NCI-H1436 (cell line): ENCODE measurements around the gene TMEM100.
"Not testable (repeated sequence)": the region's sequence is repeated elsewhere in the genome, so short reads cannot be mapped to it uniquely, and the experiment has no call there.

Source experiments
- DNase-seq: peaks from one replicate; lab custom pipeline; 2025; lab: John Stamatoyannopoulos, UW

The TMEM100 gene

DNA sequence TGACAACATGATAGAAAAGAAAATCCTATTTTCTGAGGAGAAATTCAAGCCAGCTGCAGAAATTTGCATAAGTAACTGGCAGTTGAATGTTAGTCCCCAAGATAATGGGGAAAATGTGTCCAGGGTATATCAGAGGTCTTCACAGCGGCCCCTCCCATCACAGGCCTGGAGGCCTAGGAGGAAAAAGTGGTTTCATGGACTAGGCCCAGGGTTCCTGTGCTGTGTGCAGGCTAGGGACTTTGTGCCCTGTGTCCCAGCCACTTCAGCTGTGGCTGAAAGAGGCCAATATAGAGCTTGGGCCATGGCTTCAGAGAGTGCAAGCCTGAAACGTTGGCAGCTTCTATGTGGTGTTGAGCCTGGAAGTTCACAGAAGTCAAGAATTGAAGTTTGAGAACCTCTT, 35.6 kb downstream of the TMEM100 start:
- no peak for DNase-seq

DNA sequence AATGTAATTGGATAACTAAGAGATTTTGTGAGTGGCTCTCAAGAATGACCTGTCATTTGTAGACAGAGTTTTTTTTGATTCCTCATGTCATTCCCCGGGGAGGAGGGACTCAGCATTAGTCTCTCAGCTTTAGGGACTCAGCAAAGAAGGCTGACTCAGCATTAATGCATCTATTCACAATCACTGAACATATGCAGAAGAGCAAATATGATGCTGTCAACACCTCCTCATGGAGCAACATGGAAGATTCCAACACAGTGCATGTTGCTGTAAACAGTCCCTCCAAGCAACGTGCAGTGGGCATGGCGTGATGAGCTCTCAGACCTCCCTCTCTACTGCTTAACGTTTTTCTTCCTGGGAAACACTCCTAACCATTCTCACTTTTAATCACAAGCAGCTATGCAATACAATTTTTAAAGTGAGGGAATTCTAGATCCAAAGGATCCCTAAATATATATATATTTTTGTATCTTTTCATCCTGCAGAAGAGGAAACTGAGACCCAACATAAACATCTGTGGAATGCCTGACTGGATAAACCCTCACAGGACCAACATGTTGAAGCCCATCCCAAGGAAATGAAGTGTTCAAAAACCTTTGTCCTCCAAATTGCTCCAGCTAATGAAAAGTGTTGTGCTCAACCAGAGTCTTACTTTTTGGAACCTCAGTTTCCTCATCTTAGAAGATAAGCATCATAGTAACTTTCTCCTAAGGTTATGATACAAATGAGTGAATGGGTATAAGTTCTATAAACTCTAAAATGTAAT, 38.9 kb downstream of the TMEM100 start:
- no peak for DNase-seq

DNA sequence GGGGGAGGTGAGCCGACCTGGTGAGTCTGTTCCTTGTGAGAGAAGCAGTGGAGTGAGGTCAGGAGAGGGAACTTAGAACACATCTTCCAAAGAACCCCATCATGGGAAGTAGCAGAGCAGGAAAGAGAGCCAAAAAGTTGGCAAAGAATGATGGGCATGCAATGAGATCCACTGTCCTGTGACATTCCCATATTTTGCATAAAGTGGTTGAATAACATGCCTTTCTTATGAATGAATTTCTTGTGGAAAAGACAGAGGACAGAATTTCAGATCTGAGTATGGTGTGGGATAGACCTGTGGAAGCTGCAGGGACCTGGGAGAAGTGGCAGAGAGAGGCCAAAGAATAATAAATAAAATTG, 41.3 kb downstream of the TMEM100 start:
- DNase-seq = no peak

GRCh38 chr17:55680686-55681341, 41.9 kb downstream of the TMEM100 start:
- DNase-seq = no peak

- no peak for DNase-seq
These were observed 45.2 kb downstream of the TMEM100 start for GRCh38 chr17:55677446-55677845.

GRCh38 chr17:55676274-55676673, 46.4 kb downstream of the TMEM100 start:
- DNase-seq = no peak

DNA sequence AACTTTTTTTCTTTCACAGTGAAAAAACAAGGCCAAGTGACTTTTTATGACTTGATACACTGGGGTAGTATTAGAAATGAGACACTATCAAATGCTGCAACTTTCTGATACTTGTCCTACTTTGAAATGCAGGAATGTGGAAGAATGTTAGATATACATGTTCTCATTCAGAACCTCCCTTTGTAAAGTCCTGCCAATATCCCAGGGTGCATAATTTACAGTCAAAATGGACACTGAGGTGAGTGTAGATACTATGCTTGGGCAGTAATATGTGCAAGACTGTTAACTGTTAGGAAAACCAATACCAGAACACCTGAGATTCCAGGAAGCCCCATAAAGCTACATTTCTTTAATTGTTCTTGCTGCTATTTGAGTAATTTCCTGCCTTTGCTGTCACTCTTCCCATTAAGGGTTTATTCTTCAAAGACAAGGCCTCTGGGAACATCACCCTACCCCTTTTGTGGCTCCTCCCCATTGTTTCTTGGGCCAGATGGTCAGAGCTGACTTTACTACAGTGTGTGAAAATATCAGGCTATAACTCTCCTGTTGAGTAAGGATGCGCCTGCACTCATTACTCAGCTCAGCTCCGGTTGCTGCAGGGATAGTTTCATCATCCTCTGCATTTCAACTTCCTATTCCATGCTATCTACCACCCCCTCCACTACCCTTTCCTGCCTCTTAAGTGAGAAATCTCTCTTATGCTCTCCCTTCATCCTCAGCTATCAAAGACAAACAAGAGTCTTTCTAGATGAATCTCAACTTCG, 48.7 kb downstream of the TMEM100 start:
- no peak for DNase-seq

- DNase-seq = no peak
These were observed 49.8 kb downstream of the TMEM100 start for GRCh38 chr17:55672585-55673501.

- not testable (repeated sequence) for DNase-seq
These were observed 50.7 kb downstream of the TMEM100 start for GRCh38 chr17:55672010-55672409.
